IMR-90 (cell line): ENCODE results near the gene RETREG1. TPM values are rescaled to one million over a fixed set of nuclear protein-coding genes. Genes with fewer than 3 reads are reported as not detected.
A peak's percentile ranks its signal among the peaks of the same experiment; 100 is the strongest.

Experiments
- ATAC-seq: fragments of 200-7000 bp; cut with Tn5 transposase; 2 replicates; pipeline ENCODE4 v1.9.1; 2020; ENCODE audit warnings: low read depth, mild to moderate bottlenecking, moderate library complexity
- BruUV-seq: library from RNA; stranded (reverse); fragments of 400-500 nt; replicated peaks from 2 replicates; lab custom pipeline; 2021; lab: Mats Ljungman, UMichigan
- CTCF ChIA-PET: fragments of 300-600 bp; formaldehyde crosslinking; extraction: SDS; loops from one replicate; lab custom pipeline; 2021; ENCODE audit warnings: antibody characterized with exemption; lab: Yijun Ruan, JAX
- POLR2A ChIA-PET: fragments of 300-600 bp; sonication (Branson Sonifier 250); formaldehyde crosslinking; loops from one replicate; lab custom pipeline; 2022; ENCODE audit warnings: antibody characterized with exemption; ENCODE audit not compliant: unreplicated experiment; lab: Charles Lee
- DNase-seq: peaks from one replicate; pipeline ENCODE4 v3.0.0; 2013
- H2AFZ ChIP-seq: replicated peaks from 2 replicates; pipeline ENCODE3; 2013; ENCODE audit warnings: low read length, mild to moderate bottlenecking; ENCODE audit not compliant: poor library complexity
- H2AK5ac ChIP-seq: 2 replicates; pipeline ENCODE4 v1.6.1; 2013; ENCODE audit warnings: low read depth, low read length, inconsistent platforms
- H2AK9ac ChIP-seq: replicated peaks from 2 replicates; pipeline ENCODE3; 2013; ENCODE audit warnings: mild to moderate bottlenecking, low read depth, low read length, moderate library complexity; ENCODE audit not compliant: poor library complexity
- H2BK120ac ChIP-seq: 2 replicates; pipeline ENCODE4 v1.6.1; 2013; ENCODE audit warnings: low read depth, low read length, inconsistent platforms
- H2BK15ac ChIP-seq: 3 replicates; pipeline ENCODE4 v1.6.1; 2013; ENCODE audit warnings: low read depth, low read length, inconsistent platforms
- H2BK20ac ChIP-seq: 2 replicates; pipeline ENCODE4 v1.6.1; 2013; ENCODE audit warnings: low read depth, mild to moderate bottlenecking, inconsistent platforms, low read length, moderate library complexity
- H2BK5ac ChIP-seq: 2 replicates; pipeline ENCODE4 v1.6.1; 2013; ENCODE audit warnings: mild to moderate bottlenecking, low read depth, low read length, inconsistent platforms; ENCODE audit not compliant: poor library complexity, severe bottlenecking
- H3K14ac ChIP-seq: replicated peaks from 2 replicates; pipeline ENCODE4 v1.6.1; 2013; ENCODE audit warnings: low read depth, low read length, inconsistent platforms
- H3K18ac ChIP-seq: 2 replicates; pipeline ENCODE4 v1.6.1; 2013; ENCODE audit warnings: low read depth, low read length, control low read depth
- H3K23ac ChIP-seq: 2 replicates; pipeline ENCODE4 v1.6.1; 2013; ENCODE audit warnings: low read depth, low read length, inconsistent platforms
- H3K27ac ChIP-seq: 2 replicates; pipeline ENCODE4 v1.5.1; 2013; ENCODE audit warnings: mild to moderate bottlenecking, control low read depth, low read length; ENCODE audit not compliant: insufficient read depth
- H3K27me3 ChIP-seq: 2 replicates; pipeline ENCODE4 v1.6.1; 2013; ENCODE audit warnings: low read length; ENCODE audit not compliant: control insufficient read depth, insufficient read depth
- H3K36me3 ChIP-seq: 2 replicates; pipeline ENCODE4 v1.6.1; 2013; ENCODE audit warnings: low read length, mixed read lengths; ENCODE audit not compliant: control insufficient read depth, insufficient read depth
- H3K4ac ChIP-seq: 2 replicates; pipeline ENCODE4 v1.6.1; 2013; ENCODE audit warnings: low read depth, low read length, inconsistent platforms
- H3K4me1 ChIP-seq: 2 replicates; pipeline ENCODE4 v1.6.1; 2013; ENCODE audit warnings: low read length, mixed read lengths; ENCODE audit not compliant: control insufficient read depth, insufficient read depth
- H3K4me2 ChIP-seq: 2 replicates; pipeline ENCODE4 v1.6.1; 2013; ENCODE audit warnings: low read depth, mild to moderate bottlenecking, control low read depth, low read length, moderate library complexity
- H3K4me3 ChIP-seq: 2 replicates; pipeline ENCODE4 v1.5.1; 2013; ENCODE audit warnings: low read depth, mild to moderate bottlenecking, control low read depth, low read length, moderate library complexity; ENCODE audit not compliant: insufficient read depth
- H3K56ac ChIP-seq: 2 replicates; pipeline ENCODE4 v1.6.1; 2013; ENCODE audit warnings: low read length, inconsistent platforms; ENCODE audit not compliant: insufficient read depth; ENCODE audit errors: extremely low read depth
- H3K79me1 ChIP-seq, 2 experiments: 2 replicates each; pipeline ENCODE4 v1.6.1; 2013; ENCODE audit warnings: low read length in 2 of 2, inconsistent platforms in 1 of 2, low read depth in 1 of 2
- H3K9ac ChIP-seq: 2 replicates; pipeline ENCODE4 v1.6.1; 2013; ENCODE audit warnings: low read depth, low read length, control low read depth
- H3K9me1 ChIP-seq: 2 replicates; pipeline ENCODE4 v1.6.1; 2013; ENCODE audit warnings: low read length, inconsistent platforms; ENCODE audit not compliant: insufficient read depth
- H3K9me3 ChIP-seq: 2 replicates; pipeline ENCODE4 v1.6.1; 2013; ENCODE audit warnings: low read length; ENCODE audit not compliant: control insufficient read depth, insufficient read depth
- H4K20me1 ChIP-seq: 2 replicates; pipeline ENCODE4 v1.6.1; 2013; ENCODE audit warnings: low read length, inconsistent platforms; ENCODE audit not compliant: insufficient read depth
- H4K5ac ChIP-seq: 2 replicates; pipeline ENCODE4 v1.6.1; 2013; ENCODE audit warnings: mild to moderate bottlenecking, low read depth, low read length, control low read depth
- H4K8ac ChIP-seq, 2 experiments: 2 replicates each; pipeline ENCODE4 v1.6.1; 2013; ENCODE audit warnings: low read depth in 2 of 2, low read length in 2 of 2, control low read depth in 1 of 2, inconsistent platforms in 1 of 2
- H4K91ac ChIP-seq: 2 replicates; pipeline ENCODE4 v1.6.1; 2013; ENCODE audit warnings: low read depth, low read length, inconsistent platforms; ENCODE audit not compliant: insufficient read depth
- BHLHE40 ChIP-seq: fragments of 150-350 bp; IDR thresholded peaks from 2 replicates; pipeline ENCODE4 v1.6.1; 2016; ENCODE audit warnings: mild to moderate bottlenecking, low read depth, low read length
- CHD1 ChIP-seq: IDR thresholded peaks from 2 replicates; pipeline ENCODE4 v1.6.1; 2012; ENCODE audit warnings: low read depth, low read length, improper control_type of control experiment
- NFE2L2 ChIP-seq: fragments of 150-350 bp; IDR thresholded peaks from 2 replicates; pipeline ENCODE4 v1.6.1; 2016; ENCODE audit warnings: low read depth, mild to moderate bottlenecking, low read length
- POLR2A ChIP-seq: IDR thresholded peaks from 2 replicates; pipeline ENCODE4 v1.6.1; 2012; ENCODE audit warnings: mild to moderate bottlenecking, low read depth, low read length
- RCOR1 ChIP-seq: IDR thresholded peaks from 2 replicates; pipeline ENCODE4 v1.6.1; 2012; ENCODE audit warnings: mild to moderate bottlenecking, low read length, improper control_type of control experiment; ENCODE audit not compliant: insufficient replicate concordance
- SMC3 ChIP-seq: fragments of 150-350 bp; IDR thresholded peaks from 2 replicates; pipeline ENCODE4 v1.6.1; 2016; ENCODE audit warnings: low read depth, mild to moderate bottlenecking, antibody characterized with exemption, low read length, moderate library complexity
- WGBS, 2 experiments: methylation state at CpG; one replicate each; pipeline versions ENCODE4 v1.1.5 to v1.1.7; 2013; ENCODE audit warnings: missing lambda C conversion rate in 2 of 2; ENCODE audit not compliant: insufficient read length in 1 of 2; ENCODE audit errors: extremely low coverage in 2 of 2; 5-methylcytosine and 5-hydroxymethylcytosine counted together
- dilution Hi-C: fragments of 300-500 bp; cut with HindIII; formaldehyde crosslinking; loops from one replicate; pipeline ENCODE4 v1.14.3; 2018; ENCODE audit warnings: low sequenced_read_pairs; ENCODE audit not compliant: unreplicated experiment
- in situ Hi-C: fragments of 300-500 bp; cut with MboI; formaldehyde crosslinking; loops from 3 replicates; pipeline ENCODE4 v1.14.3; 2019; ENCODE audit warnings: low sequenced_read_pairs, inconsistent platforms, mixed read lengths
- intact Hi-C: fragments of 100-400 bp; cut with micrococcal nuclease; formaldehyde crosslinking; loops from 2 replicates; pipeline ENCODE4 v1.10.0; 2022
- polyA plus RNA-seq, 3 experiments: library from polyadenylated mRNA; depleted of rRNA; stranded (reverse); fragments of >200 nt; gene quantifications; 2 replicates each; pipeline ENCODE4 v1.2.3, GENCODE V29; 2012; ENCODE audit warnings: low replicate concordance in 1 of 3
- total RNA-seq: library from RNA; depleted of rRNA; stranded (reverse); fragments of >200 nt; gene quantifications from 2 replicates; pipeline ENCODE4 v1.2.3, GENCODE V29; 2012
- TF ChIP-seq, protein P1 (sequence below): fragments of 150-350 bp; IDR thresholded peaks from 2 replicates; pipeline ENCODE4 v1.6.1; 2016; ENCODE audit warnings: low read depth, mild to moderate bottlenecking, low read length, moderate library complexity, borderline replicate concordance

RETREG1 gene
- total and polyA plus RNA-seq, 2 of the 4 experiments (the other 2 are of a cell fraction), result not detected

DNA sequence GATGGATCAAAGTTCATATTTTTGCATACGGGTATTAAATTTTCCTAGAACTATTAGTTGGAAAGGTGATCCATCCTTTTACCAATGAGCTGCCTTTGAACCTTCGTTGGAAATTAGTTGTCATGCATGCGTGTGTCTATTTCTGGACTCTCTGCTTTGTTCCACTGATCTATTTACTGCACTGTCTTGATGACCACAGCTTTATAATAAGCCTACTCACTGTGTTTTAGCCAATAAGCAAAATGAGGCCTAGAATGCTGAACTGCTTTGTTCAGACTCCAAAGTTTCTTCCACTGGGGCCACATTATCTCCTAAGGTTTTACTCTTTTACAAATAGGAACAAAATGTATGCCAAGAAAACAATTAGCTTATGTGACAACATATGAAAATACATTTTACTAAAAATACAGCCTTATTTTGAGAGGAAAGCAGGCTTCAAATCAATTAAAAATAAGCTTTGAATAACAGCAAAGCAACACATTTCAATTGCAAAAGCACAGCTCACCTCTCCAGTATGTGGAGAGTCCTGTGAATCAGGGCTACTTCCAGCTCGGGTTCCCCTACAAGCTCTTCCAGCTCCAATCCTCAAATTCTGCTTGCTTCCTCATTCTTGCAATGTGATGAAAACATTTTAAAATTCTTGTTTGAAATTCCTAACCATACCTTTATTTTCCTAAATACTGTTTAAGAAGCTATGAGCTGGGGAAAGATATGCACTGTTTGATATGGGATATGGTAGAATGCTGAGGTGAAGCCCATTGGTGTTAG is 72.0 kb downstream of the RETREG1 start:
- Histone ChIP-seq H2BK120ac (no peak overlapping the region), H3K27me3 (peaks cover 15% of the 10 kb centered on the region), H2AK5ac (no peak overlapping the region), H3K27ac (no peak overlapping the region), H2BK15ac (no peak overlapping the region), H4K5ac (no peak overlapping the region), H3K9me3 (no peaks in the 10 kb centered on the region), H4K20me1 (no peaks in the 10 kb centered on the region; the same call in 1 of the 2 replicates), H3K14ac (no peak overlapping the region), H2BK5ac (no peak overlapping the region), H3K4me2 (no peak overlapping the region), H4K8ac (no peak overlapping the region), H3K4me1 (peaks cover 2% of the 10 kb centered on the region; the same call in 1 of the 2 replicates), H3K23ac (no peak overlapping the region), H3K36me3 (no peaks in the 10 kb centered on the region), H2AFZ (no peak overlapping the region), H4K91ac (no peak overlapping the region), H3K18ac (no peak overlapping the region), H3K4ac (no peak overlapping the region), H3K9ac (no peak overlapping the region), H3K56ac (no peak overlapping the region), H3K79me1 (no peaks in the 10 kb centered on the region), H3K9me1 (peaks cover 4% of the 10 kb centered on the region), H2AK9ac (no peak overlapping the region), H3K4me3 (no peak overlapping the region), H2BK20ac (no peak overlapping the region)
- CTCF ChIA-PET, result interaction anchor here (0.6 to 1.7 kb wide), 3 partner anchors 8 to 54 kb away, joined by 3 to 5 read pairs (median 5); no protein-coding TSS in a partner anchor
- DNase-seq, result peak; percentile 34
- dilution Hi-C loops, result no loop called here
- ATAC-seq, result no peak
- WGBS, 2 experiments, result 71% methylated on average over 2 of the region's 4 CpGs; no CpG with 5 or more reads in 1 of the 2 experiments
- POLR2A ChIA-PET, result no interaction called here
- TF ChIP-seq SMC3 (no peak), NFE2L2 (no peak), POLR2A (no peak), CHD1 (no peak), RCOR1 (no peak), BHLHE40 (no peak)
- TF ChIP-seq, protein P1, sequence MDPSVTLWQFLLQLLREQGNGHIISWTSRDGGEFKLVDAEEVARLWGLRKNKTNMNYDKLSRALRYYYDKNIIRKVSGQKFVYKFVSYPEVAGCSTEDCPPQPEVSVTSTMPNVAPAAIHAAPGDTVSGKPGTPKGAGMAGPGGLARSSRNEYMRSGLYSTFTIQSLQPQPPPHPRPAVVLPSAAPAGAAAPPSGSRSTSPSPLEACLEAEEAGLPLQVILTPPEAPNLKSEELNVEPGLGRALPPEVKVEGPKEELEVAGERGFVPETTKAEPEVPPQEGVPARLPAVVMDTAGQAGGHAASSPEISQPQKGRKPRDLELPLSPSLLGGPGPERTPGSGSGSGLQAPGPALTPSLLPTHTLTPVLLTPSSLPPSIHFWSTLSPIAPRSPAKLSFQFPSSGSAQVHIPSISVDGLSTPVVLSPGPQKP, result no peak
- in situ Hi-C loops, result no loop called here
- BruUV-seq, result no TSS peak
- intact Hi-C loops, result no loop called here
